ENCODE data around the gene ISOC2.

ISOC2 gene

GRCh38 chr19:55465460-55466240, 4.2 kb upstream of the ISOC2 start:
- no peak for DNase-seq (ENCODE audit: low spot score)
- Histone ChIP-seq H3K27ac (no peak overlapping the region), H3K4me3 (no peak overlapping the region)
- no peak for TF ChIP-seq CTCF (IDR thresholded peaks at IDR 0.05)

- no peak within 1 kb of the TSS for H3K27ac ChIP-seq
- no peak for TF ChIP-seq CTCF (IDR thresholded peaks at IDR 0.05)
- DNase-seq (ENCODE audit: low spot score): no peak
- no peak within 1 kb of the TSS for H3K4me3 ChIP-seq
Measured at GRCh38 chr19:55464662-55465054, 3.2 kb upstream of the ISOC2 start, which contains the start of gene C19orf85. C19orf85 (minus strand) TSS chr19:55464751; CDS start chr19:55464554, 197 bp downstream.

- Histone ChIP-seq H3K4me3 (no peak overlapping the region), H3K27ac (no peak overlapping the region)
- no peak for TF ChIP-seq CTCF (IDR thresholded peaks at IDR 0.05)
- no peak for DNase-seq (ENCODE audit: low spot score)
Measured at GRCh38 chr19:55464039-55464661, 2.7 kb upstream of the ISOC2 start.

- TF ChIP-seq CTCF (IDR thresholded peaks at IDR 0.05): no peak
- DNase-seq (ENCODE audit: low spot score): no peak
- no peak overlapping the region for H3K4me3 ChIP-seq
- no peak overlapping the region for H3K27ac ChIP-seq
Measured at GRCh38 chr19:55463583-55464031, 2.2 kb upstream of the ISOC2 start.

- Histone ChIP-seq H3K4me3 (no peak overlapping the region), H3K27ac (no peak overlapping the region)
- DNase-seq (ENCODE audit: low spot score): no peak
- no peak for TF ChIP-seq CTCF (IDR thresholded peaks at IDR 0.05)
Measured at GRCh38 chr19:55462722-55463121, 1.3 kb upstream of the ISOC2 start.

GRCh38 chr19:55461974-55462626, 658 bp upstream of the ISOC2 start:
- Histone ChIP-seq H3K27ac (peak overlapping the region in 1 of 2 donors; percentile 82), H3K4me3 (peak overlapping the region; percentile 85)
- no peak for DNase-seq (ENCODE audit: low spot score)
- TF ChIP-seq CTCF (IDR thresholded peaks at IDR 0.05): no peak

All from coronary artery (tissue), 2 donors.